Renal cortex interstitium (tissue), 11 donors: ENCODE measurements around the gene ZBTB38. TPM values are rescaled to one million over a fixed set of nuclear protein-coding genes. Genes with fewer than 3 reads are reported as not detected.

Experiments used
- DNase-seq, 11 donors: peaks; one replicate each; pipeline ENCODE4 v3.0.0-alpha.2; 2013; ENCODE audit warnings: low read depth in 9 of 11, low spot score in 4 of 11; ENCODE audit errors: extremely low read depth in 1 of 11
- polyA plus RNA-seq, 3 donors: library from polyadenylated mRNA; unstranded; fragments of 120-200 nt; gene quantifications; one replicate each; pipeline ENCODE4 v1.2.1, GENCODE V29; 2013; ENCODE audit not compliant: insufficient read length in 3 of 3

Gene ZBTB38
- polyA plus RNA-seq, 3 donors: 50.6 to 58.7 (median 55.8) TPM

- no peak for DNase-seq
Measured at GRCh38 chr3:141333836-141334626, 34.3 kb upstream of the ZBTB38 start.

DNA sequence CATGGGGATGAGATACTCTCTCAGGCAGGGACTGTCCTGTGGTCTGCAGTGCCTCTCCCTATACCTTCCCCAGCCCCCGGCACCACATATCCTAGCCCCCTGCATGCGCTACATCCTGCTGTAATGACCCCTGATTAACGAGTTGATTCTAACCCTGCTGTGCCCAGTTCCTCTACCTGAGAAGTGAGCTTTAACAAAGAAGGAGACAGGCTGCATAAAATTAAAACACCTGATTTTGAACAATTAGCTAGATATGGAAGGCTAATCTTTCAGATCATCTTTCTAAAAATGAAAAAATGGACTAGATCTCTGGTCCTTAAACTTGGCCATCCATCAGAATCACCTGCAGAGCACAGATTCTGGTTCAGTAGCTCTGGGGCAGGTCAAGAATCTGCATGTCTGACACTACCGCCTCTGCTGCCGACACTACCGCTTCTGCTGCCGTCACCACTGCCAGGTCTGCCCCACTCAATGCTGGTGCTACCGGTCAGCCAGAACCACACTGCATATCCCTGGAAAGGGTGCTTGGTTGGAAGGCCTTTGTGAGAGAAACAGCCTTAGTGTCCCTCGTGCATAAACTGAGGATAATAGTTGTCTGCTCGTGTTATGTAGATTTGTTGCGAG is 33.6 kb upstream of the ZBTB38 start:
- no peak for DNase-seq

DNA sequence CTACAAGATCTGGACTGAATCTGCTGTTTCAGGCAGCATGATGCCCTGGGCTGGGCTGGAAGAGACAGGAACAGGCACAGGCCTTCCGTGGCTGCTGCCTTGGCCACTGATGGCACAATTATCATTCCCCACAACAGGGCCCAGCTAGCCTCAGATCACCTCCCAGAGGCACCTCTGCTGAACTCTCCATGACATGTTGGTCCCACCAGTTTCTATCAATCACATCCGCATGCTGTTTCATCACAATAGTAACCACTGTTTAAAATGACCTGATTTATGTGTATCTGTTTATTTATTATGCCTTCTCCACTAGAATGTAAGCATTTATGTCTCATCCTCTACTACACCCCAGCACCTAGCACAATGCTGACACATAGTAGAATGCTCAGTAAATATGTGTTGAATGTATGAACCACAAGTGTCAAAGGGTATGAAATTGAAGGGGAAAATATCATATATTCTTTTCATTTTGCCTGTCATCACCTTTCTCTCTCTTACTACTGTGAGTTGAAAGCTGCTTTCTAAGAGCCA is 32.7 kb upstream of the ZBTB38 start:
- no peak for DNase-seq

DNA sequence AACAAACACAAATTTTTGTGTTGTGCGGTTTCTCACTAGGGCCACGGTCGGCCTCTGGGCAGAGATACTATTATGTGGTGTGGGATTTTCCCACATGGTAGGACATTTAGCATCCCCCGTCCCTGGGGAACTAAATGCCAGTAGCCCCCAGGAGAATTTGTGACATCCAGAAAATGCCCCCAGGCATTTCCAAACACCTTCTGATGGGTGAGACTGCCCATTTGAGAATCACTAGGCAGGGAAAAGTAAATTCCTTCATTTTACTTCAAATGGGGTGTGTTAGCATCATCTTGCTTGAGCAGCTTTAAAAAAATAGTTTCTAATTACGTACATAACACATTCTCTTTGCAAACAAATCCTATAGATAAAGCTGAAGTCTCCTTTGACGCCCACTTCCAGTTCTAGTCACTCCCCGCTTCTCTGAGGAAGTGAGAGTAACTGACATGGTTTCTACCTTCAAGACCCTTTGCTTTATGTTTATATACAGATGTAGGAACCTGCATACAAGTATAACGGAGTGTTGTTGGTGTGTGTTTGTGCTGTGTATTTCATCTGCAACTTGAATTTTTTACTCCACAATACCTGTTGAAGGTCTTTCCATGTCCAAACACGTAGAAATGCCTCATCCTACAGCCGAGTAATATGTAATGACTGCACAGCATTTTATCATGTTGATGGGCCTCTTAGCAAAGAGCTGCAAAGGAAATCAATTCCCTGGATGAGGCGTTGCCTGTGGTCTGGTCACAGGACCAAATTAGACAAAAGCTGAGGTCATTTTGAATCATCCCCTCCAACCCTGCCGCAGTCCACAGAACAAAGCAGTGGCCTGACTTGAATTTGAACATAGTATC is 31.4 kb upstream of the ZBTB38 start:
- DNase-seq: no peak

DNA sequence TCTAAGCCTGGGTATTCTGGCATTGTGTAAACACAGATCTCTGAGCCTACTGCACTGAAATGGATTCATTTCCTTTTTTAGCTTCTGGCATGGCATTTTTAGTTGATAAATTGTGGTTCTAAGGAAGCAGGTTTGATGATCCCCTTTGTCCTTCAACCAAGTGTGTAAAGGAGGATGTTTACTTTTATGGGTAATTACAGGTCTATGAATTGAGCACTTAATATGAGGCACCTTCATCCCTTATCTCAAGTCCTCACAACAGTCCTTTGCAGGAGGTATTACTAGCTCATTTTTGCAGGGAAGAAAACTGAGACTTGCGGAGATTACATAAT is 30.8 kb upstream of the ZBTB38 start:
- no peak for DNase-seq

GRCh38 chr3:141337991-141338390 is 30.3 kb upstream of the ZBTB38 start:
- no peak for DNase-seq

DNA sequence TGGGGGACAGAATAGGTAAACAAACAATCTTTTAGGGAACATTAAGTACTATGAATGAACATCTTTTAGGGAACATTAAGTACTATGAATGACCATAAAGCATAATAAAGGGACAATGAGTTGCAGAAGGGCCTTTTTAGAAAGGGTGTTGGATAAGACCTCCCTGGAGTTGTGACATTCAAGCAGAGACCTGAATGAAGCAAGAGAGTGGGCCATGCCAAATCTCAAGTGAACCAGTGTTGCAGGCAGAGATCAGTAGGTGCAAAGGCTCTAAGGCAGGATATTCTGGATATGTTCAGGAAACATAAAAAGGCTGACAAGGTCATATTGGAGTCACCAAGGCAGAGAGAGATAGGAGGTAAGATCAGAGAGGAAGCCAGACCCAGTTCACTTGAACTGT is 29.4 kb upstream of the ZBTB38 start:
- no peak for DNase-seq

DNA sequence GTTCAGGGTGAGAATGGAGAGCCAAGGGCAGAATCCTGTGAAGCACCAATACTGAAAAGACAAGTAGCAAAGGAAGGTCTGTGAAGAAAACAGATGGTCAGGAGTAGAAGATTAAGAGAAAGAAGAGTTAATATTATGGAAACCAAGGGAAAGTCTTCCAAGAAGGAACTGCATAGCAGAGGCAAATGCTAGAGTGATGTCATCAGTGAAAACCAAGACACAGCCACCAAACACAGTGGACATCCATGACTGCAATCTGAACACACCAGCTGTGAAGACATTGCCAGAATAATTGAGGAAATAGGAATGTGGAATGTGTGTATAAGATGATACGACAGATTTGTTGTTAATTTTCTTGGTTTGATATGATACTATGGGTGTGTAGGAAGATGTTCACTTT is 26.8 kb upstream of the ZBTB38 start:
- no peak for DNase-seq

DNA sequence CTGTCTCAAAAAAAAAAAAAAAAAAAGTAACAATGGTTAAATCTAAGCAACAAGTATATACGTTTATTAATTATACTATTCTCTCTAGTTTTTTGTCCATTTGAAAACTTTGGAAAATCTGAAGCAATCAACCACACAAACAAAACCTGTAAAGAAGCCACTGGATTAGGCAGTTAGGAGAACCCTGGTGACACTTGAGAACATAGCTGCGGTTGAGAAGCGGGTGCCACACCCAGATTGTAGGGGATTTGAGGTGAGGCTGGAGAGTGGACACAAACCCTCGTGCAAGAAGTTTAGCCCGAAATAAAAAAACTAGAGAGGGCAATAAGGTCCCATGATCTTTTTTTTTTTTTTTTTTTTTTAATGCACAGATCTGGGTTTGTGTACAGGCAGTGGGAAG is 25.9 kb upstream of the ZBTB38 start:
- no peak for DNase-seq

DNA sequence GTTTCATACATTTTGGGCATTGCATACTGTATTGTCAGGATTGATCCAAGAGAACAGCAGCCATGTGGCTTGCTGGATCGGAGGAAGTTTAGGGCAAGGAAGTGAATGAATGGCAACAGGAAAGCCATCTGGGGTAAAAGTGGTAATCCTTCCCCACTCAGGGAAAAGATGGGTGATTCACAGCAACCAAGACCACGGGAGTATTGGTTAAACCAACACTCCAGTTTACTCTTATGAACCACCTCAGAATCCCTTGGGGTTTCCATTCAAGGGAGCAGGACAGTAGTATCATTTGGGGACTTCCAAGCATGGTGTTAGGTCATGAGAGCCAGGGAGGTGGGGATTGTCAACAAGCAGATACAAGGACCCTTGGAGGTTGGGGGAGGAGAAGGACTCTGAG is 25.2 kb upstream of the ZBTB38 start:
- DNase-seq: no peak

DNA sequence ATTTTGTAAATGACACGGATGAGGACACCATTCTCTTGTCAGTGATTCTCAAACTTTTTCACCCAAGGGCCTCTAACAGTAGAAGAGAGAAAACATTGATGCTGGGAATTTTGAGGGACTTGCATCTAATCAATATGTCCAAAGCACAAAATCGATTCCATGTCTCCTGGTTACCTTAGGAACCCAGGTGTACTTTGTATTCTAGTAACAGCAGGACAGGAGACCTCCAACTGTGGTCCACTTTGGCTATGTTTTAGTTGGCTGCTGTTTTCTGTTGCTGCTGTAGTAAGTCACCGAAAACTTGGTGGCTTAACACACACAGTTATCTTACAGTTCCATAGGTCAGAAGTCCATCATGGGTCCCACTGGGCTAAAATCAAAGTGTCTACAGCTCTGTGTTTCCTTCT is 24.4 kb upstream of the ZBTB38 start:
- no peak for DNase-seq

- DNase-seq: no peak
Measured at GRCh38 chr3:141345528-141345927, 22.8 kb upstream of the ZBTB38 start.

- no peak for DNase-seq
Measured at GRCh38 chr3:141346007-141346406, 22.3 kb upstream of the ZBTB38 start.

DNA sequence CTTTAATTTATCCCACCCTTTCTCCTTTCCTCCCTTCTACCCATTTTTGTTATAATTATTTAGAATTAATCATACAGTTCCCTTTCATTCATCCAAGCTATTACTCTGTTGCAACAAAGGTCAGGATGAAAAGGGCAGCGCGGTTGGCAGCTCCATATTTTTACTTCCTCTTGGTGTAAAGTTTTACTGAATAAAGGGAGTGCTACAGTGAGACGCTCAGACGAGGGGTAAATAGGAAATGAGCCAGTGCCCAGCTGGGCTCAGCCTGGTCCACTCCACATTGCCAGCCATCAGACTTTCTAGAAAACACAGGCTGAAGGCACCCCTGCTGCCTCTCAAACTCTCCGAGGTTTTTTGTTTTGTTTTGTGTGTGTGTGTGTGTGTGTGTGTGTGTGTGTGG is 21.9 kb upstream of the ZBTB38 start:
- DNase-seq: no peak

DNA sequence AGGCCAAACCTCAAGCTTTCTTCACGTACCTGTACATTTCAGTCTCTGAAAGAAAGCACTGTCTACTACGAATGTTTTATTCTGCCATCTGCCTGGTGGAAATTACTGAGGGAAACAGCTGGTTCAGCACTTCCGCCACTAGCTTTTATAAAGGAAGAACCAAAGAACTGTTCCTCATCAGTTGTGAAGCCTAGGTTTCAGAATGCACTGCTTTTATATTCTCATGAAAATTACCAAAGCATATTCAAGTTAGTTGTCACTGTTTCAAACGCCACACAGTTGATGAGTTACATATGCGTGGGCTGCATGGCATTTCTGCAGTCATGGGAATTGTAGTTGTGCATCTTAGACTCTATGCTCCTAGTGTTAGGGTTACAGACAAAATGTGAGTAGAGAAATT is 21.5 kb upstream of the ZBTB38 start:
- DNase-seq: no peak

DNA sequence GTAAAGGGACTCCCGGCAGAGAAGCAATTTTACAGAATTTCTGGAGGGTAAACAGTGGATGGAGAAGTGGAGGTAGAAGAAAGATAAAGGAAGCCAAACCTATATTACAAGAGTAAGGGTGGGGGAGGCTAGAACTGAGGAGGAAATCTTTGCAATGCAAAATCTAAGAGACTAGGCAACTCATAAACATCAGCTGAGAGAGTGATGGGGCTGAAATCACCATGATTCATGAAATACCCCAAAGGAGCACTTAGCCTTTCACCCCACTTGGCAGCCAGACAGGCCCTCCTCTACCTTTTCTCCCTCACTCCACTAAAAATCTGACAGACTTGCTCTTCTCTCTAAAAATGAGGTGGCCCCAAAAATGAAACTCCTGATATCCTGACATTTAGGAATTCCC is 19.5 kb upstream of the ZBTB38 start:
- DNase-seq: no peak

DNA sequence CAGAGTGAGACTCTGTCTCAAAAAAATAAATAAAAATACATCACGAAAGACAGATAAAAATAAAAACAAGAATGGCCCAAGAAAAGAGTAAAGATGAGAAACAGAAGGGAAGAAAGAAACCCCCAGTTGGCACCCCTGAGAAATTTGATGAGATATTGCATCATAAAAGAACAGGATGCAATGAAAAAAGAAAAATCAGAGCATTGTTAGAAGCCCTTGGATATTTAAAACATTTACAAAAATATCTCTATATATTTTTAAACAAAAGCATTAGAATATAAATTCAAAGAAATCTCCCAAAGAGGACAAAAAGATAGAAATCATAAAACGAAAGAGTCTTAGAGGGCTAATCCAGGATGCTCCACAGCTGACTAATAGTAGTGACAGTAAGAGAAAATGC is 18.6 kb upstream of the ZBTB38 start:
- DNase-seq: no peak

DNA sequence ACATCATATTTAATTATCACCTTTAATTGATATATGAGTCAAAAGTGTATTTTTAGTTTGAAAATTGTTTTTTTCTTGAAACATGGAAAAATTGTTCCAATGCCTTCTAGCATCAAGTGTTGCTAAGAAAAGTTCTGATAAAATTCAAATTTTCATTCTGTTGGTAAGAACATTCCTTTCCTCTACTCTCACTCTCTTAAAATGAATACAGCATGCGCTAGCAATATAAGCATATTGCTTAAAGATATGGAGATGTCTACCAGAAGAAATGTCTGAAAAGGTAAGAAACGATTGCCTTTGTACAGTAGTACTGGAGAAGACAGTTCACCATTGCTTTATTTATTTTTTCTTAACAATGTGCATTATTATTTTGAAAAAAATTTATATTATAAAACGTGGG is 17.6 kb upstream of the ZBTB38 start:
- no peak for DNase-seq

DNA sequence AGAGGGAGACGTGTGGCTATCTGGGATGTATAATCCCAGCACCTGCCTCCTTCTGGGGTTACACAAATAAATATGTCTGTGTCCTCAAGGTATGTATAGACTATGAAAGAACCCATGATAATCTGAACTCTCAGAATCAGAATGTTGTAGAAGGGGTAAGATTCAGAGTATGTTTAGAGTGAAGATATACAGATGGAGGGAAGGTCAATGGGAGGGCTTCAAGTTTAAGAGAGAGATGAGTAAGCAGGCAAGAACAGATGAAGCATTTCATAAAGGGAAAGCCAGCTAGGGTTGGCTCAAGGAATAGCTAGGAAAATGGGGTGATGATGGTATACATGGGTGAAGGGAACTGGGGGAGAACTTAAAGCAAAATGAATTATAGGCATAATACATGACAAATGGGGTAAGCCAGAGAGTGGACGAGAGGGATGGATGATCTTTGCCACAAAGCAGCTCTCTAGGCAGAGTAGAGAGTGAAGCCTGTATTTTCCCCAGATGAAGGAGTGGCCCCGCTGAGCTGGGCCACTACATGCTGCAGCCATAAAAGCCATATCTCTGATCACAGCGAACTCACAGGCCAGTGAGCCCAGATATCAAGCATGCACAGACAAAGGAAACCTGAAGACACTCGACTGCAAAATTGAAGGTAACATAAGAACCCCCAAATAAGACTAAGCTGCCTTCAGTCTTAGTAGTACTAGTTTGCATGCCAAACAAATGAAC is 15.9 kb upstream of the ZBTB38 start:
- DNase-seq: no peak
